Endothelial cell of umbilical vein (primary cell): ENCODE measurements around the gene RBM4. TPM values are rescaled to one million over a fixed set of nuclear protein-coding genes. Genes with fewer than 3 reads are reported as not detected.

Experiments
- BruUV-seq: library from RNA; stranded (reverse); fragments of 400-500 nt; replicated peaks from 2 replicates; lab custom pipeline; 2021; lab: Mats Ljungman, UMichigan
- CTCF ChIA-PET: fragments of 300-600, 350-600 bp; sonication (Branson Sonifier 250); formaldehyde crosslinking; loops from one replicate; lab custom pipeline; 2021; ENCODE audit warnings: antibody characterized with exemption, inconsistent platforms; lab: Charles Lee
- POLR2A ChIA-PET: fragments of 300-600, 350-600 bp; sonication (Branson Sonifier 250); formaldehyde crosslinking; loops from one replicate; lab custom pipeline; 2021; ENCODE audit warnings: antibody characterized with exemption, inconsistent platforms; lab: Charles Lee
- DNase-seq: peaks from one replicate; pipeline ENCODE4 v3.0.0-alpha.2; 2011; ENCODE audit warnings: low read depth, low spot score
- FAIRE-seq: peaks from 2 replicates; lab custom pipeline; 2011; peaks lifted over from hg19 to GRCh38; lab: Jason Lieb, UNC
- H2AFZ ChIP-seq: 2 replicates; pipeline ENCODE4 v1.6.0; 2012; ENCODE audit warnings: low read depth, low read length, control low read depth, inconsistent platforms
- H3K27ac ChIP-seq: 2 replicates; pipeline ENCODE4 v1.5.1; 2011; ENCODE audit warnings: low read depth, mild to moderate bottlenecking, control low read depth, low read length, moderate library complexity; ENCODE audit not compliant: insufficient read depth
- H3K27me3 ChIP-seq, 2 experiments: 2 replicates each; pipeline versions ENCODE4 v1.6.0 to v1.6.1; 2011; ENCODE audit warnings: low read length in 2 of 2, mixed read lengths in 1 of 2; ENCODE audit not compliant: control insufficient read depth in 2 of 2, insufficient read depth in 2 of 2
- H3K36me3 ChIP-seq, 2 experiments: 2 replicates in 1 of 2; 3 replicates in 1 of 2; pipeline ENCODE4 v1.5.1; 2011; ENCODE audit warnings: low read length in 2 of 2, mild to moderate bottlenecking in 1 of 2, moderate library complexity in 1 of 2; ENCODE audit not compliant: control insufficient read depth in 2 of 2, insufficient read depth in 2 of 2; ENCODE audit errors: extremely low read depth in 1 of 2
- H3K4me1 ChIP-seq: 3 replicates; pipeline ENCODE4 v1.5.1; 2011; ENCODE audit warnings: mild to moderate bottlenecking, low read length; ENCODE audit not compliant: control insufficient read depth, insufficient read depth; ENCODE audit errors: extremely low read depth
- H3K4me2 ChIP-seq: 2 replicates; pipeline ENCODE4 v1.6.1; 2011; ENCODE audit warnings: low read length, control low read depth, mixed read lengths; ENCODE audit not compliant: insufficient read depth
- H3K4me3 ChIP-seq, 3 experiments: fragments of 200-600 bp in 1 of 3; sonication (generic), shearing (Covaris generic) in 1 of 3; replicated peaks in 1 of 3; 2 replicates each; pipeline ENCODE4 v1.5.1; 2011 to 2016; ENCODE audit warnings: control low read depth in 3 of 3, low read length in 3 of 3, mild to moderate bottlenecking in 2 of 3, inconsistent platforms in 1 of 3, low read depth in 1 of 3, moderate library complexity in 1 of 3; ENCODE audit not compliant: insufficient read depth in 1 of 3
- H3K79me2 ChIP-seq: 2 replicates; pipeline ENCODE4 v1.6.0; 2012; ENCODE audit warnings: low read length, inconsistent platforms; ENCODE audit not compliant: control insufficient read depth, insufficient read depth
- H3K9ac ChIP-seq: replicated peaks from 2 replicates; pipeline ENCODE3; 2011; ENCODE audit warnings: low read length, control low read depth; ENCODE audit not compliant: insufficient read depth; ENCODE audit errors: extremely low read depth
- H3K9me1 ChIP-seq: replicated peaks from 3 replicates; pipeline ENCODE4 v1.6.0; 2011; ENCODE audit warnings: mild to moderate bottlenecking, low read length; ENCODE audit not compliant: control insufficient read depth, insufficient read depth; ENCODE audit errors: extremely low read depth
- H3K9me3 ChIP-seq: replicated peaks from 2 replicates; pipeline ENCODE4 v1.5.1; 2012; ENCODE audit warnings: low read length, inconsistent platforms; ENCODE audit not compliant: control insufficient read depth, insufficient read depth
- H4K20me1 ChIP-seq: replicated peaks from 2 replicates; pipeline ENCODE3; 2011; ENCODE audit warnings: mild to moderate bottlenecking, low read length; ENCODE audit not compliant: control insufficient read depth, insufficient read depth; ENCODE audit errors: extremely low read depth
- CTCF ChIP-seq, 2 donors: IDR thresholded peaks; 1 replicate in 1 of 2; 2 replicates in 1 of 2; pipeline ENCODE4 v1.5.1; 2011; ENCODE audit warnings: low read length in 2 of 2, mild to moderate bottlenecking in 2 of 2, moderate library complexity in 2 of 2, control low read depth in 1 of 2, inconsistent platforms in 1 of 2, low read depth in 1 of 2; ENCODE audit not compliant: insufficient read depth in 1 of 2; ENCODE audit errors: extremely low read depth in 1 of 2
- EZH2 ChIP-seq: IDR thresholded peaks from 2 replicates; pipeline ENCODE4 v1.6.1; 2012; ENCODE audit warnings: borderline replicate concordance, low read depth, mild to moderate bottlenecking, moderate library complexity, low read length, inconsistent platforms; ENCODE audit not compliant: severe bottlenecking
- FOS ChIP-seq: IDR thresholded peaks from 2 replicates; pipeline ENCODE4 v1.6.1; 2011; ENCODE audit warnings: mild to moderate bottlenecking, low read length, moderate library complexity, borderline replicate concordance; ENCODE audit not compliant: insufficient read depth
- GATA2 ChIP-seq: IDR thresholded peaks from 2 replicates; pipeline ENCODE4 v1.7.0; 2011; ENCODE audit warnings: low read depth, mild to moderate bottlenecking, moderate library complexity, mixed read lengths, low read length; ENCODE audit not compliant: insufficient read length, insufficient read depth
- JUN ChIP-seq: IDR thresholded peaks from 2 replicates; pipeline ENCODE4 v1.6.1; 2011; ENCODE audit warnings: borderline replicate concordance, low read depth; ENCODE audit not compliant: insufficient read length, insufficient read depth
- MYC ChIP-seq: IDR thresholded peaks from one replicate; pipeline ENCODE4 v1.6.1; 2011; ENCODE audit warnings: mild to moderate bottlenecking, low read depth, low read length
- POLR2A ChIP-seq: IDR thresholded peaks from 2 replicates; pipeline ENCODE4 v1.6.1; 2012; ENCODE audit warnings: low read depth, mild to moderate bottlenecking, control low read depth, low read length
- POLR2AphosphoS5 ChIP-seq: IDR thresholded peaks from 2 replicates; pipeline ENCODE4 v1.6.1; 2012; ENCODE audit warnings: low read depth, mild to moderate bottlenecking, control low read depth, low read length, moderate library complexity; ENCODE audit not compliant: insufficient read depth
- dilution Hi-C: fragments of 300-500 bp; cut with MboI; formaldehyde crosslinking; loops from one replicate; pipeline ENCODE4 v1.15.0; 2019; ENCODE audit warnings: low sequenced_read_pairs; ENCODE audit not compliant: extremely low pct_ligation_motif_present
- intact Hi-C: fragments of 100-400 bp; cut with micrococcal nuclease; formaldehyde crosslinking; loops from one replicate; pipeline ENCODE4 v1.10.0; 2022
- polyA plus RNA-seq, 4 experiments: library from polyadenylated mRNA; depleted of rRNA in 3 of 4; stranded (reverse) in 3 of 4; unstranded in 1 of 4; fragments of >200 nt; gene quantifications; 2 replicates each; pipeline versions ENCODE4 v1.2.1 to v1.2.3, GENCODE V29; 2011 to 2012; ENCODE audit warnings: missing spikeins in 1 of 4
- total RNA-seq: library from RNA; stranded (reverse); gene quantifications from 2 replicates; pipeline ENCODE4 v1.2.3, GENCODE V29; 2021
- TF ChIP-seq, protein P1 (sequence below): IDR thresholded peaks from 2 replicates; pipeline ENCODE4 v1.6.1; 2011; ENCODE audit not compliant: insufficient read depth, insufficient read length

Gene RBM4
- total and polyA plus RNA-seq, 2 donors (not counting 3 experiments of a cell fraction or from before 2014, with no cell fraction given), result 153 to 361 TPM

DNA sequence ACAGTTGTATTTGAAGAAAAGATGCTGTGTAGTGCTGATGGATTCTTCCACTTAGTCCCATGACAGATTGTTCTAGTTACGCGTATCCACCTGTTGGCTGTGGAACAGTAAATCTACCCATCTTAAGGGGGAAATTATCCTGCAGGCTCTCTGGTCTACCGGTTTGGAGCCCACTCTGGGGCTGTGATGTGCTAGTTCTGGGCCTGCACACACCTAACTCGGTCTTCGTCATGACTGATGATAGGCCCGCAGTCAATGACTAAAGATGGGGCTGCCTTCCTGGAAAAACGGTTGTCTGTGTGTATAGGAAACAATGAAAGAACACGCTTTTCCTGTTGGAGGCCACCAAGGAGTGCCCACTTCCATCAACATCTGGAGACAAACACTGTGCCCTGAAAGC, 45.4 kb downstream of the RBM4 start:
- FAIRE-seq (no peak), DNase-seq (no peak)
- BruUV-seq, result no TSS peak
- H3K4me3 ChIP-seq, result no peak overlapping the region
- no peaks in the 10 kb centered on the region for H4K20me1 ChIP-seq
- ChIA-PET CTCF (no interaction called here), POLR2A (no interaction called here)
- no peaks in the 10 kb centered on the region for H3K9me3 ChIP-seq
- H3K36me3 ChIP-seq, result no peaks in the 10 kb centered on the region
- no peak overlapping the region for H3K27ac ChIP-seq
- TF ChIP-seq CTCF (IDR thresholded peaks at IDR 0.05; ENCODE audit: extremely low read depth in 1 of 2, insufficient read depth in 1 of 2, low read depth in 1 of 2, low read length in 2 of 2), result no peak
- TF ChIP-seq POLR2A, result no peak
- no peak for TF ChIP-seq EZH2
- TF ChIP-seq MYC, result no peak
- TF ChIP-seq GATA2, result no peak
- TF ChIP-seq, protein P1, sequence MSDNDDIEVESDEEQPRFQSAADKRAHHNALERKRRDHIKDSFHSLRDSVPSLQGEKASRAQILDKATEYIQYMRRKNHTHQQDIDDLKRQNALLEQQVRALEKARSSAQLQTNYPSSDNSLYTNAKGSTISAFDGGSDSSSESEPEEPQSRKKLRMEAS, result no peak
- no peak for TF ChIP-seq JUN
- no peak for TF ChIP-seq FOS
- TF ChIP-seq POLR2AphosphoS5, result no peak
- H3K4me2 ChIP-seq, result no peak overlapping the region
- H3K4me1 ChIP-seq, result no peaks in the 10 kb centered on the region
- dilution Hi-C loops (no loop called here), intact Hi-C loops (no loop called here)
- H3K9ac ChIP-seq, result no peak overlapping the region
- H3K79me2 ChIP-seq, result no peaks in the 10 kb centered on the region
- no peaks in the 10 kb centered on the region for H3K9me1 ChIP-seq
- H3K27me3 ChIP-seq, result no peaks in the 10 kb centered on the region
- no peak overlapping the region for H2AFZ ChIP-seq
